H1 (cell line): ENCODE results near the gene SPOCK2. TPM values are rescaled to one million over a fixed set of nuclear protein-coding genes. Genes with fewer than 3 reads are reported as not detected.

Experiments
- ATF3 ChIP-seq: IDR thresholded peaks from 2 replicates; pipeline ENCODE4 v1.6.1; 2011; ENCODE audit warnings: low read depth, mild to moderate bottlenecking, low read length; ENCODE audit not compliant: insufficient read depth
- CHD7 ChIP-seq: fragments of 300-600 bp; sonication (generic); IDR thresholded peaks from 2 replicates; pipeline ENCODE4 v1.7.1; 2012; ENCODE audit warnings: low read length, moderate library complexity, mild to moderate bottlenecking, inconsistent platforms; ENCODE audit not compliant: insufficient replicate concordance
- HDAC2 ChIP-seq, 2 experiments: fragments of 300-600 bp in 1 of 2; sonication (generic) in 1 of 2; IDR thresholded peaks; 2 replicates each; pipeline ENCODE4 v1.6.1; 2011 to 2012; ENCODE audit warnings: low read depth in 2 of 2, low read length in 2 of 2, mild to moderate bottlenecking in 2 of 2, moderate library complexity in 2 of 2, borderline replicate concordance in 1 of 2, inconsistent platforms in 1 of 2
- RNF2 ChIP-seq: fragments of 200-900, 300-1000 bp; sonication (generic); IDR thresholded peaks from 2 replicates; pipeline ENCODE4 v1.7.1; 2016; ENCODE audit warnings: borderline replicate concordance, low read depth, mild to moderate bottlenecking, antibody characterized with exemption, low read length; ENCODE audit not compliant: poor library complexity, severe bottlenecking; ENCODE audit errors: missing control alignments
- TCF12 ChIP-seq: IDR thresholded peaks from 2 replicates; pipeline ENCODE4 v1.6.1; 2011; ENCODE audit warnings: low read depth, mild to moderate bottlenecking, low read length
- USF2 ChIP-seq: IDR thresholded peaks from 2 replicates; pipeline ENCODE4 v1.6.1; 2011; ENCODE audit warnings: low read length, improper control_type of control experiment
- YY1 ChIP-seq: IDR thresholded peaks from 2 replicates; pipeline ENCODE4 v1.6.1; 2011; ENCODE audit warnings: low read depth, mild to moderate bottlenecking, low read length
- polyA plus RNA-seq, 7 experiments: library from polyadenylated mRNA; depleted of rRNA in 3 of 7; stranded (reverse) in 5 of 7; unstranded in 2 of 7; fragments of >200 nt in 5 of 7; fragments of 200-250 nt in 2 of 7; gene quantifications; 1 replicate in 5 of 7; 2 replicates in 1 of 7; 4 replicates in 1 of 7; pipeline versions ENCODE4 v1.2.1 to v1.2.3, GENCODE V29; 2011 to 2013; ENCODE audit warnings: missing spikeins in 2 of 7, mixed read lengths in 2 of 7
- total RNA-seq: library from RNA; stranded (reverse); fragmentation: NEBNext Ultra II Directional; extraction: Animal tissue kit (Norgen Biotek cat#: 25700); gene quantifications from 2 replicates; pipeline ENCODE4 v1.2.1, GENCODE V29; 2021

SPOCK2 gene
- total and polyA plus RNA-seq, 2 of the 8 experiments (the other 6 are each of a cell fraction or from before 2014, with no cell fraction given) = 1.5 to 1.9 TPM

- TF ChIP-seq HDAC2 (IDR thresholded peaks at IDR 0.05; ENCODE audit: borderline replicate concordance in 1 of 2, low read depth in 2 of 2, low read length in 2 of 2) (0 out of 4 replicates have a peak, but pooled peaks of 1 of the 2 experiments have one; percentile 26), TCF12 (0 out of 2 replicates have a peak, but pooled peaks have one; percentile 17), RNF2 (no peak), CHD7 (no peak), YY1 (peak; percentile 46; the same call in 1 of the 2 replicates), ATF3 (peak; percentile 84), USF2 (no peak)
These were observed 39.8 kb downstream of the SPOCK2 start (continued) for GRCh38 chr10:72048450-72049124.
